22Rv1 (cell line): ENCODE data around the gene TMPRSS5.

Source experiments
- H3K27ac ChIP-seq: fragments of 450-650 bp; 2 replicates; pipeline ENCODE4 v1.5.1; 2017
- ZFX ChIP-seq: fragments of 450-650 bp; IDR thresholded peaks from 2 replicates; pipeline ENCODE4 v1.6.1; 2017; ENCODE audit warnings: antibody characterized with exemption, borderline replicate concordance
- TF ChIP-seq, protein P1 (sequence below): fragments of 450-650 bp; IDR thresholded peaks from 2 replicates; pipeline ENCODE4 v1.5.1; 2017; ENCODE audit warnings: mild to moderate bottlenecking

TMPRSS5 gene

DNA sequence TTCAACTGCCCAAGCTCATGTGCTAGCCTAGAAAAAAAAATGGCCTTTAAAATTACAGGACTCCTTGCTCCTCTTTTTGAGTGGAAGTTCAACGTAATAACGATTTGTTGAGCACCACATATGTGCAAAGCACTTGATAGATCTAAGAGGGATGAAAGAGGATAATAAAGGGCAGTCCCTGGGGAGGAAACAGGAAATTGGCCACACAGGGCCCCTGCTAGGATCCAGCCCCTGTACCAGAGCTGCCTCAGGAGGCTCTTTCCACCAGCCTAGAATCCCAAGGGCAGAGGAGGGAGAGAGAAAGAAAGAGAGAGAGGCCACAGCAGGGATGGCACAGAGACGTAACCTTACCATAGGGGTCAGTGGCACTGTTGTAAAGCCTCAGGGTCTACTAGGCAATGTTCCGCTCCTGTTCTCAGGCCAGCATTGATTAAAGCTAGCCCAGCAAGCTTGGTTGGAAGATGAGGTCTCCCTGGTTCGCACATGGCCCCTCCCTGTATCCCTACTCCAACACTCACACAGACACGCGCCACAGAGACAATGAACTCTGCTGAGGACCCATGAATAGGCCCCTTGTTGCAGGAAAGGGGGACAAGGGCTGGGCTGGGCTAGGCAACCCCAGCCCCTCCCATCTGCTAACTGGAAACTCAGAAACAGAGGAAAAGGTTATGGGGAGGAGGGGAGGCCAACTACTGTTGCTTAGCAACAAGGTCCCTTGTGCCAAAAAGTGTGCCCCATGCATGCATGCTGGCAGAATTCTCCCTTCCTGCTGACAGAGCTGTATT is at the start of gene TMPRSS5:
Gene TMPRSS5 (minus strand): TSS at position 438 of the 785 bp plus-strand sequence. CDS start 84 bp downstream, at position 354.
- TF ChIP-seq, protein P1, sequence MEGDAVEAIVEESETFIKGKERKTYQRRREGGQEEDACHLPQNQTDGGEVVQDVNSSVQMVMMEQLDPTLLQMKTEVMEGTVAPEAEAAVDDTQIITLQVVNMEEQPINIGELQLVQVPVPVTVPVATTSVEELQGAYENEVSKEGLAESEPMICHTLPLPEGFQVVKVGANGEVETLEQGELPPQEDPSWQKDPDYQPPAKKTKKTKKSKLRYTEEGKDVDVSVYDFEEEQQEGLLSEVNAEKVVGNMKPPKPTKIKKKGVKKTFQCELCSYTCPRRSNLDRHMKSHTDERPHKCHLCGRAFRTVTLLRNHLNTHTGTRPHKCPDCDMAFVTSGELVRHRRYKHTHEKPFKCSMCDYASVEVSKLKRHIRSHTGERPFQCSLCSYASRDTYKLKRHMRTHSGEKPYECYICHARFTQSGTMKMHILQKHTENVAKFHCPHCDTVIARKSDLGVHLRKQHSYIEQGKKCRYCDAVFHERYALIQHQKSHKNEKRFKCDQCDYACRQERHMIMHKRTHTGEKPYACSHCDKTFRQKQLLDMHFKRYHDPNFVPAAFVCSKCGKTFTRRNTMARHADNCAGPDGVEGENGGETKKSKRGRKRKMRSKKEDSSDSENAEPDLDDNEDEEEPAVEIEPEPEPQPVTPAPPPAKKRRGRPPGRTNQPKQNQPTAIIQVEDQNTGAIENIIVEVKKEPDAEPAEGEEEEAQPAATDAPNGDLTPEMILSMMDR: no peak
- TF ChIP-seq ZFX: no peak

GRCh38 chr11:113752932-113753331 is 46.8 kb upstream of the TMPRSS5 start:
- H3K27ac ChIP-seq: no peak overlapping the region
- TF ChIP-seq, protein P1: no peak
- no peak for TF ChIP-seq ZFX

More for the DNA sequence above, at the start of gene TMPRSS5:
- no peak within 1 kb of the TSS for H3K27ac ChIP-seq

GRCh38 chr11:113736323-113736722 is 30.2 kb upstream of the TMPRSS5 start:
- no peak overlapping the region for H3K27ac ChIP-seq
- no peak for TF ChIP-seq ZFX
- TF ChIP-seq, protein P1: no peak

DNA sequence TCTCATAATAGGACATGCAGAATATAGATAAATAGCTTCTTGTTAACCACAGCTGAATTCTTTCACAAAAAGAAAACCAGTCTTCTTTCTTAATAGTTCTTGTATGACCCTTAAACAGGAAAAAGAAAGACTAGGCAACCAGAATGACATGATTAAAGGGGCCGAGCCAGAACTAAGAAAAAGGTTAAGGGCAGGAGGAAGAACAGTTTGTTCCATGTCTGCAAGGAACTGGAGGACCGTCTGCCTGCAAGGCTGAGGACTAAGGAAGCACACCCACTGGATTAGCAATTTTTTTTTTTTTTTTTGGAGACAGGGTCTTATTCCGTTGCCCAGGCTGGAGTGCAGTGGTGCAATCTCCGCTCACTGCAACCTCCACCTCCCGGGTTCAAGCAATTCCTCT is 26.0 kb upstream of the TMPRSS5 start:
- TF ChIP-seq, protein P1: no peak
- no peak for TF ChIP-seq ZFX
- no peak overlapping the region for H3K27ac ChIP-seq

DNA sequence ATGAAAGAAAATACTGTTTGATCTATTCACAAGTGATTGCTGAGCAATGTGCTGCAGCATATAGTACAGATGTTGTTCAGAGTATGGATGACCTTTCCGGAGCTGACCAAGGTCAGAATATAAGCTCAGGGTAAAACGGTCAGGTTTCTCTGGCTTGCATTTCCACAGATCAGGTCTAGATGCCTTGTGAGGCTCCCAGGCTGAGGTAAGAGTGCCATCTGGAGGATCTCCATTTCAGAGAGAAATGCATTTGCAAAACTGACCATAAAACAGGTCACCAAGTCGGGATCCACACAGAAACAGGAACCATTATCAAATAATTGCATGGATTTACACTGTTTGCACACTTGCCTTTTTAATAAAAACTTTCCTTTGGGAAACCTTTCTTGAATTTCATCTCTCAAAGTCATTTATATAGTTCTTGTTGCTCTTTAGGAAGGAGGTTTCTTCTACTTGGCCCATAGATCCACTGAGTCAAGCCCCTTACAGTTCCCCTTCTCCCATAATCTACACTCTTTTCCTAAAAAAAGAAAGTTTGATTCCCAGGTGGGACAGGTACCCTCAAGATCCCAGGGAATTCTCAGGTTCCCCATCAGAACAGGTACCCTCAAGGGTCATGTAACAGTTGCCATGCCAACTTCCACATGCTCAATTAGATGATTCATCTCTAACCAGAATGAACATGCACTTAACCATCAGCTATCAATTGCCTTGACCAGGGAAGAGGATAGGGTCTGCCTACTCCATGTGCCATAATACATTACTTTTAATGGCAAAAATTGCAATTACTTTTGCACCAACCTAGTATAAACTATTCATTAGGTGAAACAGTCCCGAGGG is 25.0 kb upstream of the TMPRSS5 start:
- no peak overlapping the region for H3K27ac ChIP-seq
- no peak for TF ChIP-seq ZFX
- TF ChIP-seq, protein P1: peak; percentile 56

DNA sequence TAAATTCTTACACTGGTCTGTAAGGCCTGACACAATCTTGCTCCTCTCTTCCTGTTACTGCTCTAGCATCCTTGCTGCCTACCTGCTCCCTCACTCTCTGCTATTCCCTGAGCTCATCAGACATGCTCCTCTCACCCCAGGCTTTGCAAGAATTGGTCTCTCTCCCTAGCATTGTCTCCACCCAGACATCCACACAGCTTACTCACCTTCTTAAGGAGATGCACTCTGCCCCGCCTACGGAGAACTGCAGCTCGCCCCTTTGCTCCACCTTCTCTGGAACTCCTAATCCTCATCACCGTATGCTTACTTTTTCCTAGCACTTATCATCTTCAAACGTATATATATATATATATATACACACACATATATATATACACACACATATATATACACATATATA is 23.3 kb upstream of the TMPRSS5 start:
- TF ChIP-seq ZFX: no peak
- TF ChIP-seq, protein P1: no peak

GRCh38 chr11:113728814-113729213 is 22.7 kb upstream of the TMPRSS5 start:
- TF ChIP-seq, protein P1: no peak
- TF ChIP-seq ZFX: no peak
- no peak overlapping the region for H3K27ac ChIP-seq

More for the DNA sequence above, 23.3 kb upstream of the TMPRSS5 start:
- no peak overlapping the region for H3K27ac ChIP-seq
